NCI-H146 treated with DMSO at 0.1 percent for 48 hours (cell line): ENCODE data around the gene CHMP1A.

Source experiments
- DNase-seq: peaks from one replicate; lab custom pipeline; 2025; ENCODE audit not compliant: unreplicated experiment; lab: John Stamatoyannopoulos, UW

The CHMP1A gene

DNA sequence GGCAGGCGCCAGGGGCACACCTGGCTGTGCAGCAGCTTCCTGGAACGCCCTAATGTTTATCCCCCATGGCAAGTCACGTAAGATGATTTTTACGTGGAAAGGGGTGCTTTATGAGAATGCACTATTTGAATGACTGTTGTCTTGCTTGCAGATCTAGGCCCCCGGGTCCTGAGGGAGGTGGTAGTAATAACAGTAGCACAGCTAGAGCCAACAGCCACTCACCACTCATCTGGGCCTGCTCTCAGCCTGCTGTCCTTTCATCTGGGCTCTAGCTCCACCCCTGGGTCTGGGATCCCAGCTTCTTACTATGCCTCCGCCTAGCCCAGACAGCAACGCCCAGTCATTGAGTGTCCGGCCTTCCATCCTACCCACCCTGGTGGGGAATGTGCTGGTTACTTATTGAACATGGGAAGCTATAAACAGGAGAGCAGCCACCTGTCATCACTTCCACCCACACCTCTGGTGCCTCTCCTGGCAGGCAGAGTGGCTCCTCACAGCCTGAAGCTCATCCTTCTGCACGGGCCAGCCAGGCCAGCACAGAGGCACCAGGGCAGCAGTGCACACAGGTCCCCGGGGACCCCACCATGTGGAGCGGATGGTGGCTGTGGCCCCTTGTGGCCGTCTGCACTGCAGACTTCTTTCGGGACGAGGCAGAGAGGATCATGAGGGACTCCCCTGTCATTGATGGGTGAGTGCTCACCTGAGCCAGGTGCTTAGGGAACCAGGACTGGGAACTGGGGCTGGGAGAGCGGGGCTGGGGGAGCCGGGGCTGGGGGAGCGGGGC is 27.5 kb downstream of the CHMP1A start:
- no peak for DNase-seq

DNA sequence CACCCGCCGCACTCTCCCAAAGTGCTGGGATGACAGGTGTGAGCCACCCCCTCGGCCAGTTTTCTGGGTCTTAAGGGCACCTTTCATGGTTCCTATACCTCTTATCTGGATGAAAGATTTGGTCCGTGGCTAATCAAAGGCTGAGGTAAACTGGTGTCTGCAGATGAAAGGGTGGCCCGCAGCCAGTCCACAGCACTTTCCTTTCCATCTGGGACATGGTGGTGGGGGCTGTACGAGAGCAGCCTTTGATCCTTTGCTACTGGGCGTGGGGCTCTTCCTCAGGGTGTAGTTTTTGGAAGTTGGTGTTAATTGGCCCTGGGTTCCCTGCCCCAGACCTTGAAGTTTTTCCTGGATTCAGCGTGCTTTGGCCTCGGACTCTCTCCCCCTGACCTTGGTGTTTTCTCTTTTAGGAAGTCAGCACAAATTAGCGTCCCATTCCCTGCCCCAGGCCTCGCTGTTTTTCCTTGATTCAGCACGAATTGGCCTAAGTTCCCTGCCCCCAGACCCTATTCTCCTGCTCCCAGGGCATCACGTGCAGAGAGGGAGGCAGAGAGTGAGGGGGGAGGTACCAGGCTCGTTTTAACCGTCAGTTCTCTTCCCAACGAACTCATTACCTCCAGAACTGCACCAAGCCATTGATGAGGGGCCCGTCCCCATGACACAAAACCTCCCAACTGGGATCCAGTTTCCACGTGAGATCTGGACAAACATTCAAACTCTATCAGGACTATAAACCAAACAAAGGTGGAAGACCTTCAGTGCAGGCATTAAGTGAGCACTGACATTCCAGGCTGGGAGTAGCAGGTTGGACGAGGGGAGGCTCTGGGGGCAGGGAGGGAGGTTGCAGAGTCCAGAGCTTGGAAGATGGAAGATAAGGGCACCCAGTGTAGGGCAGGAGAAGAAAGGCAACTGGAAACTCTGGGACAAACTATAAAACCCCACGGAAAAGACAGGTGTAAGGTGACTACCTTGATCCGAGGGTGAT is 32.4 kb downstream of the CHMP1A start:
- no peak for DNase-seq

DNA sequence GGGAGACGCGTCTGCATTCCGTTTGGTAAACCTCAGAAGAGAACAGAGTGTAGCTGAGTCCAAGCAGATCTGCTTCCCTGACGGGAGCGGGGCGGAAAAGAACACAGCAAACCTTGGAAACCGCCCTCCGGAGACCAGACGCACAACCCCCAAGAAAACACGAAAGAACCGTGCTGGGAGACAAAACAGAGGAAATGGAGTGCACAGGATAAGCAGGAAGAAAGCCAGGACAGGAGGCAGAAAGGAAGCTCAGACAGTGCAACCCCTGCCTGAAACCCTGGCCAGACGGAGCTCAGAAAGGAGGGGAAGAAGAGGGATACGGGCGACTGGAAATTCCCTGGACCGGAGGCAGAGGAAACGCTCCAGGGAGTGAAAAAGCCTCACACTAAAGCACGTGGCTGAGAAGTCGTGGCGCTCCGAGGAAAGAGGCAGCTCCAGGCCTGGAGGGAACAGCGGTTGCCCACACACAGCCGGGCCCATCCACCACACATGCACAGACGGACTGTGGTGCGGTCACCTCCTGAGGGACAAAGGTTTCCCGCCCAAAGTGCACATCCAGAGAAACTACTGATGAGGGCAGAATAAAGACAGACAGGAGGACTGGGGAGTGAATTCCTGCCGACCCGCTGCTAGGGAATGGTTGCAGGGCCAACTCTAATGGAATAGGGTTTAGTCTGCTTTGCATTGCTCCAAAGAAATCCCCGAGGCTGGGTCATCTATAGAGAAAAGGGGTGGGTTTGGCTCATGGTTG is 33.8 kb downstream of the CHMP1A start:
- DNase-seq = no peak

DNA sequence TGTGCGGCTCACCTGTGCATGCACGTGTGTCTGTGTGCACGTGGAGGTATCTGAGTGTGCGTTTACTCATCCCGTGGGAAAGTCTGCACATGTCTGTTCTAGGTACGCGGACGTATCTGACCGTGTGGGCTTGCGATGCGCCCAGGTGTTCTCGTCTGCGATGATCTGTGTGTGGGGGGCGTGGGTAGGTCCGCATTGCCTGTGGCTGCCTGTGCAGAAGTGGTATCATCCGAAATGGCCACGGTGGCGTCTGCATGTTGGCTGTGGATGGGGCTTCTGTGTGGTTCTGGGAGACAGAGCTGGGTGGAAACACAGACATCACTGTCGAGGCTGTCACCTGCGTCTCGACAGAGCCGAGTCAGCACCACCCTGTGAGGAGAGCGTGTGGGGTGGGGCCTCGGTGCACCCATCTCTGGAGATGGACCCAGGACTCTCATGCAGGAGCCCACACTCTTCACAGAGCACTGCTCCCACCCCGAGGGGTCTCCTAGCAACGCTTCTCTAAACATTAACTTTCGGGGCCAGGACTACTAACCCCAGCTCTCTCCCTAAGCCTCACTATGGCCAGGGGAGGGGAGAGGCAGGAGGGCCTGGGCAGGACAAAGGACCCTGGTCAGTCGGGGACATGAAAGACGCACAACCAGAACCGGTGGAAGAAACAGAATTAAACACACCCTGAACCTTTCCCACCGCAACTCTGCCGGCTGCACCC is 35.7 kb downstream of the CHMP1A start:
- DNase-seq = no peak

DNA sequence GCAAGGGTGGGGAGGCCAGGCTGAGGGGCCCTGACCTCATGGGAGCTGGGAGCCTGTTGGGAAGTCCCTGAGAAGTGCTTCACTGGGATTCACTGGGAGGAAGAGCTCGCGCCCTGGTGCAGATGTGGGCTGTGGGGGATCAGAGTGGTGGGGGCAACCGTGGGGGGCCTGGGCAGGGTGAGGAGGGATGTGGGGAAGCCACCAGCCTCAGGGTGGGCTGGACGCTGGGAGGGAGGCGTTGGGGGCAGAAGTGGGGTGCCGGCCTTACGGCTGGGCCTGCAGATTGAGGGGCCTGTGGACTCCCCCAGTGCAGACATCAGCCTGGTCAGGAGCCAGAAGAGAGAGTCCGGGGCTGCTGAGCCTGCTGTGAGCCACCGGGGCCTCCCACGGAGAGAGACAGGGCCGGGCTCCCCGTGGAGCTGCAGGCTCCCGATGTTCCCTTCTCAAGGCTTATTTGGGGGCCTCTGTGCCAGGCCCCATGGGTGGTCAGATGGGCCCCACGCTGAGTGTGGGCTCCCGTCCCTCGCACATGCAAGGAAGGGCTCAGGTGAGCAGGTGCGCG is 36.3 kb downstream of the CHMP1A start:
- DNase-seq = no peak

DNA sequence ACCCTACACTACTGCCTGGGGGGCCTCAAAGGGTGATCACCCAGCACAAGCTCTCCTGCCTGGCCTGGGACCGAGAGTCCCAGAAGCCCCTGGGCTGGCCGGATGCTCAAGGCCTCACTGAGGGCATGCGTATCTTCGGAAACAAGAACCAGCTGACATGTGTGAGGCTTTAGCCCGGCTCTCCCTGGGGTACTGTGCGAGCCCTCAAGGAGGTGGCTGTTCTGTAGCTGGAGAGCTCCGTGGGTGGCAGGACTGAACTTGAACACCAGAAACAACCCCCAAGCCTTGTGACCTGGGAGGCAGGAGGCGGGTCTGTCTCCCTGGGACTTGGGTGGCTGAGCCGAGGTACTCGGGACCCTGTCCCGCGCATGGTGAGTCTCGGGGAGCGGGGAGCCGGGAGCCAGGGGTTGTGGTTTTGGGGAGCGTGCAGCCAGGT is 37.1 kb downstream of the CHMP1A start:
- DNase-seq = no peak

DNA sequence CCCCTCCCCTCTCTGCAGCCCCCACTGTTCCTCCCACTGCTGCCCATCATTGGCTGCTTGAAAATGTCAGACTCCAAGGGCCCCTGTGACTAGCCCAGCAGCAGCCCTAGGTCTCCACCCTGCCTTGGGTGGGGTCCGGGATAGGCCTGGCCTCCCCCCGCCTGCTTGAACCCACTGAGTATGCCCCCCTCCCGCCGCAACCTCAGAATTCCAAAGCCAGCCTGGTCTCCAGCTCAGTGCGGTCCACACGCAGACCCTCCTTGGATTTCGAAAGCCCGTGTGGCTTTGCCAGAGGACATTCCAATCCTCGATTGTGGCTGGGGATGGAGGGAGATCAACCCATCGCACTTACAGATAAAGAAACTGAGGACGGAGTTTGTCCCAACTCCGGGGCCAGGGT is 37.7 kb downstream of the CHMP1A start:
- DNase-seq = no peak

DNA sequence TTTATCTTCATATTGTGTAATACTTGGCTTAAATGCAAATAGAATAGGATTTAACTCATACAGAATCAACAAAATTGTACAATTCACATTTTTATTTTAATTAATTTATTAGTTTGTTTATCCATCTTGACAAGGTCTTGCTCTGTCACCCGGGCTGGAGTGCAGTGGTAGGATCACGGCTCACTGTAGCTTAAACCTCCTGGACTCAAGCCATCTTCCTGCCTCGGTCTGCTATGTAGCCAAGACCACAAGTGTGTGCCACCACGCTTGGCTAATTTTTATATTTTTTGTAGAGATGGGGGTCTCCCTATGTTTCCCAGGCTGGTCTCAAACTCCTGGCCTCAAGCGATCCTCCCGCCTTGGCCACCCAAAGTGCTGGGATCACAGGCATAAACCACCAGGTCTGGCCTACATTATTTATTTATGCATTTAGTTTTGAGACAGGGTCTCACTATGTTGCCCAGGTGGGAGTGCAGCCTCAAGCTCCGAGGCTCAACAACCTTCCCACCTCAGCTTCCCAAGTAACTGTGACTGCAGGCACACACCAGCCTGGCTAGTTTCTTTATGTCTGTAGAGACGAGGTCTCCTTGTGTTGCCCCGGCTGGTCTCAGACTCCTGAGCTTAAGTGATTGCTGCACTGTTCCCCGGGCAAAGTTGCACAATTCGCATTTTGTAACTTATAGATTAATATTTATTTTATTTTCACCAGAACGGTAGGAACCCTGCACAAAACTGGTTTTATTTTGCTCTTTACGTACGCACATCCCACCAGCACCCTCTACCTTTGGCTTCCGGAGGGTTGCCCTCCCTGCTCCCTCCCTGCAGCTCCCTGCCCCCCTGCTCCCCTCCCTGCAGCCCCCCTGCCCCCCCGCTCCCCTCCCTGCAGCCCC is 39.2 kb downstream of the CHMP1A start:
- DNase-seq = no peak

DNA sequence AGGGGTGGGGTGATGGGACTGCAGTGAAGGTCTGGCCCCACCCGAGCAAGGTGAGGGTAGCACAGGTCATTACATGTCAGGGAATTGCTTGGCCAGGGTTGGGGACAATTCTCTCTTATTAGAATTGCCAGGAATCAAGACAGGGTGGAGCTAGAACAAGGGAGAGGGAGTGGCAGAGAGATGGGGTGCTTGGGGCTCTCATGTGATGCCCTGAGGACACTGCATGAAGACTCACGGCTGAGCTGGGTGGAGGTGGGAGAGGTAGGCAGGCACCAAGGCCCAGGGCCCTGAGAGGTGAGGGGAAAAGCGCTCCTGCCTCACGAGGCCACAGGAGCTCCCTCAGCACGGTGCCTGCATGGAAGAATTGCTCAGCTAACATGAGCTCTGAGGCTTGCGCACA is 40.5 kb downstream of the CHMP1A start:
- no peak for DNase-seq

DNA sequence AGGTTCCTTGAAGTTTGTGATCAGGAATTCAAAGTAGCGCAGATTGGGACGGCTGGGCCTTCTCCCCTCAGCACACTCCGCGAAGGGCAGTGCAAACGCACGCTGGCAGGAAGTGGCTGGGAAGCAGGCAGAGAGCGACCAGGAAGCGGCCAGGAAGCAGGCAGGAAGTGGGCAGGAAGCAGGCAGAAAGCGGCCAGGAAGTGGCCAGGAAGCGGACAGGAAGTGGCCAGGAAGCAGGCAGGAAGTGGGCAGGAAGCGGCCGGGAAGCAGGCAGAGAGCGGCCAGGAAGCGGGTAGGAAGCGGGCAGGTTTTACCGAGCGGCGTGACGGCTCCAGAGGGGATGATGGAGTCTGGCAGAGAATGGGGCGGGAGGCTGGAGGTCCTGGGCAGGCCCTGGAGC is 40.9 kb downstream of the CHMP1A start:
- DNase-seq = no peak

DNA sequence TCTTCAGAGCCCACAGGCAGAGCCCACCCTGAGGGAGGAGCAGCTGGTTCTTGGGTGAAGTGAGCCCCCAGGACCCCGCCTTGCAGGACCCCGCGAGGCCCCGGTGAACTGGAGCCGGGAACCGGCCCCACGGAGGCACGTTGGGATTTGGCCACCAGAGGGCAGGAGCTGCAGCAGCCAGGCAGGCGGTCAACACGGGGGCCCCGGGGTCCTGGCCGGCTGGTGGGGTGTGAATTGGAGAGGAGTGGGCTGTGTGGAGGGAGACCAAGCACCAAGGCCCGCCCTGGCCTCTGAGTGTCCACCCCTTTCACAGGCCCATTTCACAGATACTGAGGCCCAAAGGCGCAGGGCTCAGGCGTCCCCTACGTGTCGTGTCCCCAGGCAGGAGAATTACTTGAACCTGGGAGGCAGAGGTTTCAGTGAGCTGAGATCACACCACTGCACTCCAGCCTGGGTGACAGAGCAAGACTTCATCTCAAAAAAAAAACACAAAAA is 41.9 kb downstream of the CHMP1A start:
- no peak for DNase-seq

DNA sequence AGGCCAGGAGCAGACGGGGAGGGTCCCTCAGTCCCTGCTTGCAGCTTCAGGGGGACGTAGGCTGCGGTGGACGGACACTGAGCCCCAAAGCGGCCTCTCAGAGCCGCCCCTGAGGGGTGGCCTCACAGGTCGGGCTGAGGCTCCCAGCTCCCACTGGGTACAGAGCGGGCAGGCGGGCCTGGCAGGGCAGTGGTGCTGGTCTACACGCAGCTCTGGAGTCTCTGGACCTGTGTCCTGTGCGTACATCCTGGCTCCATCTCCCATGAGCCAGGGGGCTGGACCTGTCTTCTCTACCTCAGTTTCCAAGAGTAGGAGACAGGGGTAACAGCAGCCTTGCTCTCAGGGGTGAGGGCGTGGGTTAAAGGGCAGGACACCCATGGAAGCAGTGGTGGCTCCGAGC is 42.3 kb downstream of the CHMP1A start:
- DNase-seq = no peak

DNA sequence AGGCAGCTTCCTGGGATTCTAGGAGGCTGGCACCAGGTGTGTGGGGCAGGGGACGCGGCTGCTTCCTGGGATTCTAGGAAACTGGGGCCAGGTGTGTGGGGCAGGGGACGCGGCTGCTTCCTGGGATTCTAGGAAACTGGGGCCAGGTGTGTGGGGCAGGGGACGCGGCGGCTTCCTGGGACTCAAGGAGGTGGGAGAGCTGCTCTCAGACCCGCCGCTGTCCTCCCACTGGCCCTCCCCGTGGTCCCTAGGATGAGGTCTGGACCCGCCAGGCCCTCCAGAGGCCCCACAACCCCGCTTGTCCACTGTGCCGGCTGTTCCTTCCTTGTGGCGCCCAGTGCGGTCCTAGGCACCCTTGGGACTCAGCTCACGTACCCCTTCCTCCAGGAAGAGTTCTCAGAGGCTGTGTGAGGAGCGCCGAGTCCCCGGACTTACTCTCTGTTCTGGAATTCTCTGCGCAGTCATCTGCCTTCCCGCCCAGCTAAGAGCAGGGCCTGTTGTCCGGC is 43.5 kb downstream of the CHMP1A start:
- DNase-seq = no peak

DNA sequence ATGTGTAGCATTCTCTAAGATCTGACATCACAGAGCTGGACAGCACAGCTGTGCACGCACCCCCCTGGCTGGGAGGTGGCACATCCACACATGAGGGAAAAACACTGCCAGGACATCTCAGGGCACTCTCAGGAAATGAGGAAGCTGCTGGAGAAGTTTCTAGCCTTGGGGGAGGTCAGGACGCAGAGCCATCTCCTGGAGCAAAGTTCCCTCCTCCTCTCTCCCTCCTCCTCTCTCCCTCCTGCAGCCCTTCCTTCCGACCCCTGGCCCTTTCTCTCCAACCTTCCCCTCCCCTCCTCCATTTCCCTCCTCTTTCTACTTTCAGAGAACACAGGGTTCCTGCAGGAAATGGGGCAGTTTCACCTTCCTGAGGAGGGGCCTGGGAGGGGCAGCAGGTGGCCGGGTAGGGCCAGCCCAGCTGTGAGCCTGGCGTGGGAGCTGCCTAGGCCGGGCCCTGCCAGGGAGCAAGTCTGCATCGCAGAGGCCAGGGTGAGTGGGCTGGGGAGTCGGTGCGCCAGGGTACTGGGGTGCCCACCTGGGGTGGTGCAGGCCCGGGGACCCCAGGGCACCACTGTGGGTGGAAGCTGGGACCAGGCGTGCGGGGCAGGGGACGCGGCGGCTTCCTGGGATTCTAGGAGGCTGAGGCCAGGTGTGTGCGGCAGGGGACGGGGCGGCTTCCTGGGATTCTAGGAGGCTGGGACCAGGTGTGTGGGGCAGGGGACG is 44.1 kb downstream of the CHMP1A start, which contains the start of gene DPEP1:
Gene DPEP1 (plus strand): TSS at position 412 of the 723 bp plus-strand sequence. CDS start 16,769 bp downstream, outside the sequence.
- DNase-seq = no peak

DNA sequence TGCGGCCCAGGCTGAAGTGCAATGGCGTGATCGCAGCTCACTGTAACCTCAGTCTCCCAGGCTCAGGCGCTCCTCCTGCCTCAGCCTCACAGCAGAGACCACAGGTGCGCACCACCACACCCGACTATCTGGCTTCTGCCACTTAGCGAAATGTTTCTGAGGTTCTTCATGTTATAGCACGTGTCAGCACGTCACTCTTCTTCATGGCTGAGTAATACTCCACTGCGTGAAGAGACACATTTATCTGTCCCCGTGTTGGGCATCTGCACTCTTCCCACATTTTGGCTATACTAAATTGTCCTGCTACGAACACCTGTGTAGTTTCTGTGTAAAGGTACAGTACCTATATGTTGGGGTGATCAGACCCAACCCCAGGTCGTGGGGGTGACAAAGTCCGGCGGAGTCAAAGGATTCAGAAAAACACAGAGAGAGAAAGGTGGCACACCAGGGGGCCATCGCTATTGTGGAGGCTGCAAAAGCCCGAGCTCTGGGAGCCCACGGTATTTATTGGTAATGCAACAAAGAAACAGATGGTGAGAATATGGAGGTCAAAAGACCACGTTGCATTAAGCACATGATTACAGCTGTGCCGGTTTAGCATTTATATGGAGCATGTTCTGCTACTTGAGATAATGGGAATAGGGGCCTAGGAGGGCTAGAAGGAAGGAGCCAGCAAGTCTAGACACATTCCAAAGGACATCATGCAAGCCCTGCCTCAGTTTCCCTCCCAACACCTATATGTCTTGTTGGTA is 44.9 kb downstream of the CHMP1A start:
- no peak for DNase-seq

DNA sequence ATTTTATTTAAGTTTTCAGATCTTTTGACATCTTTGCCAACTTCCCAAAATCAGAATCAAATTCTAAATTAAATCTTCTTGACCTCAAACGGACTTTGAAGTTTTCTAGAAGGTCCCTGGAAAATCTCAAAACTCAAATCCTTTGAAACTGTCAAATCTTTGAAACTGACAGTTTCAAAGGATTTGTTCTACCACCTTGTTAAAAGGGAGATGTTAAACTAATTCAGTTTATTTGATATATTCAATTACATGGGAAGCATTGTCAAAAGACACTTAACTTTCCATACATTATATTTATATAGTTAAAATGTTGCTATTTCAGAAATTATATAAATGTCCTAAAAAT is 47.4 kb downstream of the CHMP1A start:
- no peak for DNase-seq

DNA sequence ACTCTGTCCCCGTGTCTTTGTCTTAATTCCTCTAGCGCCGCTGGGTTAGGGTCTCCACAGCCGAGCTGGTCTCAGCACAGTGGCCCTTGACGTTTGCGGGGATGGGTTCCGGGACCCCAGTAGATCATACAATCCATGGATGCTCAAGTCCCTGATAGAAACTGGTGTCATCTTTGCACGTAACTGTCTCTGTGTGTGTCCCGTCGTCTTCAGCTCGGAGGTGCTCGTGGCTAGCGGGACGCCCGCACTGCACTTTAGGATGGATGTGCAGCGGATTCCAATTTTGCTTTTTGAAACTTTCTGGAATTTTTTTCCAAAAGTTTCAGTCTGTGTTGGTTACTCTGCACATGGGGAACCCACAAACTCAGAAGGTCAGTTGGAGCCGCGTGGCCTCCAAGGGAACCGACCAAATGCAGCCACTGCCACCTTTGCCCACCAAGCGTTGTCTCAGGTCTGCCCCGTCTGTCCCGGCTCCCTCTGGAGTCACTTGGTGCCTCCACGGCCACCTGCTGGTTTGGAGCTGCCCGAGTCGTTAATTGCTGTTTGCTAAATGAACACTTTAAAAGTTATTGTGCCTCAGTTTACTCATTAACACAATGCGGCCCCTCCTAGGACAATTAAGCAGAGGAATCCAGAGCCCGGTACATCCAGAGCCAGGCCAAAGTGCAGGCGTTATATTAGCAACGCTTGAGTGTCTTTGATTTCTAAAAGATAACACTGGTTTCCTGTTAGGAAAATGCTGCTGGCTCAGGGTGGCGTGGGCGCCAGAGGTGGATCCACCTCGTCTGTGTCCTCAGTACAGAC is 49.4 kb downstream of the CHMP1A start:
- no peak for DNase-seq
